Hepatocyte (in vitro differentiated cells): ENCODE data around the gene RANBP10. TPM values are rescaled to one million over a fixed set of nuclear protein-coding genes. Genes with fewer than 3 reads are reported as not detected.

Source experiments
- DNase-seq: peaks from one replicate; pipeline ENCODE4 v3.0.0-alpha.2; 2016; ENCODE audit warnings: low spot score
- H2AFZ ChIP-seq: fragments of 200-600 bp; sonication (generic); 2 replicates; pipeline ENCODE4 v1.6.0; 2016; ENCODE audit warnings: antibody characterized with exemption, mild to moderate bottlenecking
- H3K27ac ChIP-seq: fragments of 200-600 bp; sonication (generic); 2 replicates; pipeline ENCODE4 v1.5.1; 2016; ENCODE audit warnings: mild to moderate bottlenecking
- H3K27me3 ChIP-seq: fragments of 200-600 bp; sonication (generic); 2 replicates; pipeline ENCODE4 v1.6.1; 2016
- H3K36me3 ChIP-seq: fragments of 200-600 bp; sonication (generic); replicated peaks from 2 replicates; pipeline ENCODE4 v1.5.1; 2016; ENCODE audit warnings: low read depth; ENCODE audit not compliant: insufficient read depth
- H3K4me1 ChIP-seq: fragments of 200-600 bp; sonication (generic); 2 replicates; pipeline ENCODE4 v1.5.1; 2016; ENCODE audit warnings: mild to moderate bottlenecking, moderate library complexity; ENCODE audit not compliant: insufficient read depth
- H3K4me2 ChIP-seq: fragments of 200-600 bp; sonication (generic); 2 replicates; pipeline ENCODE4 v1.6.0; 2016
- H3K4me3 ChIP-seq: fragments of 200-600 bp; sonication (generic); 2 replicates; pipeline ENCODE4 v1.5.1; 2016; ENCODE audit warnings: mild to moderate bottlenecking
- H3K79me2 ChIP-seq: fragments of 200-600 bp; sonication (generic); 2 replicates; pipeline ENCODE4 v1.6.0; 2017; ENCODE audit warnings: mild to moderate bottlenecking
- H3K9me2 ChIP-seq: fragments of 200-600 bp; sonication (generic); replicated peaks from 2 replicates; pipeline ENCODE4 v1.6.0; 2017; ENCODE audit warnings: mild to moderate bottlenecking; ENCODE audit not compliant: insufficient read depth
- H3K9me3 ChIP-seq: fragments of 200-600 bp; sonication (generic); 2 replicates; pipeline ENCODE4 v1.5.1; 2016; ENCODE audit warnings: low read depth, mild to moderate bottlenecking
- H4K20me1 ChIP-seq: fragments of 200-600 bp; sonication (generic); 2 replicates; pipeline ENCODE4 v1.6.0; 2016; ENCODE audit warnings: mild to moderate bottlenecking; ENCODE audit not compliant: insufficient read depth, poor library complexity, severe bottlenecking
- CTCF ChIP-seq: fragments of 200-600 bp; sonication (generic); IDR thresholded peaks from 2 replicates; pipeline ENCODE4 v1.5.1; 2016; ENCODE audit warnings: antibody characterized with exemption, mild to moderate bottlenecking; ENCODE audit not compliant: poor library complexity
- EZH2 ChIP-seq: fragments of 200-600 bp; sonication (generic); IDR thresholded peaks from 2 replicates; pipeline ENCODE4 v1.6.1; 2016; ENCODE audit warnings: antibody characterized with exemption, mild to moderate bottlenecking, borderline replicate concordance
- EZH2phosphoT487 ChIP-seq: fragments of 200-600 bp; sonication (generic); IDR thresholded peaks from one replicate; pipeline ENCODE4 v1.6.1; 2018; ENCODE audit warnings: antibody characterized with exemption, mild to moderate bottlenecking, low read depth, moderate library complexity; ENCODE audit not compliant: unreplicated experiment, severe bottlenecking
- WGBS: methylation state at CpG from one replicate; pipeline ENCODE4 v1.1.6; 2016; ENCODE audit warnings: low lambda C conversion rate; ENCODE audit errors: missing lambda C conversion rate; 5-methylcytosine and 5-hydroxymethylcytosine counted together
- polyA plus RNA-seq: library from polyadenylated mRNA; unstranded; fragments of >200 nt; fragmentation: Nextera tagmentation; extraction: Ambion mirVana; gene quantifications from 2 replicates; pipeline ENCODE4 v1.2.1, GENCODE V29; 2016
- total RNA-seq: library from RNA; depleted of rRNA; stranded (reverse); fragments of >200 nt; gene quantifications from 2 replicates; pipeline ENCODE4 v1.2.3, GENCODE V29; 2014

RANBP10 gene
- total and polyA plus RNA-seq, 2 experiments from 2014 or later: 8.6 to 12.6 TPM

DNA sequence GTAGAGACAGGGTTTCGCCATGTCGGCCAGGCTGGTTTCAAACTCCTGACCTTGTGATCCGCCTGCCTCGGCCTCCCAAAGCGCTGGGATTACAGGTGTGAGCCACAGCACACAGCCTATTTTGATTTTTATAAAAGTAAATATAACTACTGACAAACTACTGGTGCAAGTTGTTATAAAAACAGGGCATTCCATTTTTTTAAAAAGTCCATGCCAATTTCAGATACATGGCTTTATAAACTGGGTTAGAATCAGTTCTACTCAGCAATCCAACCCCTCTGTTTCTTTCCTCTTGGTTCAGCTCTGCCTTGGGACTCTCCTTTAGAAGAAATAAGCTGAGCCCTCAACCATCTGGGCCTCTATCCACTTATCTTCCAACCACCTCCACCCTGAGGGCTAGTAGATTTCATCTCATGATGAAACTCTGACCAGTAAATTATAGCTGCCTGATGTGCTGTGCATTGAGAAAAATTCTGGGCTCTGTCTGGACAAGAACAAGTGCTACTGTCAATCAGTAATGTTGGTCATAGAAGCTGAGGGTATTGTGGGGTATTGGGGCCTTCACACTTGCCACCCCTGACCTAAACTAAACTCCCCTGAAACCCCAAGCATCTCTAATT, 10.2 kb downstream of the RANBP10 start:
- H3K36me3 ChIP-seq: no peaks in the 10 kb centered on the region
- DNase-seq: no peak
- peaks cover 25% of the 10 kb centered on the region for H4K20me1 ChIP-seq
- no peaks in the 10 kb centered on the region for H3K27me3 ChIP-seq
- H3K9me3 ChIP-seq: no peaks in the 10 kb centered on the region
- no peak overlapping the region for H2AFZ ChIP-seq
- H3K4me3 ChIP-seq: no peak overlapping the region
- H3K9me2 ChIP-seq: no peaks in the 10 kb centered on the region
- H3K27ac ChIP-seq: no peak overlapping the region
- TF ChIP-seq EZH2phosphoT487 (no peak), CTCF (no peak), EZH2 (no peak)
- peaks cover 74% of the 10 kb centered on the region for H3K79me2 ChIP-seq
- no peak overlapping the region for H3K4me2 ChIP-seq
- H3K4me1 ChIP-seq: no peaks in the 10 kb centered on the region
- 92% methylated on average over 5 of the region's 5 CpGs for WGBS

GRCh38 chr16:67790071-67790470, 16.3 kb downstream of the RANBP10 start:
- Histone ChIP-seq H4K20me1 (peaks cover 27% of the 10 kb centered on the region), H3K79me2 (peaks cover 56% of the 10 kb centered on the region), H3K27me3 (no peaks in the 10 kb centered on the region), H3K4me3 (no peak overlapping the region), H3K4me1 (no peaks in the 10 kb centered on the region), H3K27ac (no peak overlapping the region), H3K36me3 (no peaks in the 10 kb centered on the region), H2AFZ (no peak overlapping the region), H3K9me2 (no peaks in the 10 kb centered on the region), H3K9me3 (no peaks in the 10 kb centered on the region), H3K4me2 (no peak overlapping the region)
- DNase-seq: no peak
- TF ChIP-seq EZH2phosphoT487 (no peak), EZH2 (no peak), CTCF (no peak)

DNA sequence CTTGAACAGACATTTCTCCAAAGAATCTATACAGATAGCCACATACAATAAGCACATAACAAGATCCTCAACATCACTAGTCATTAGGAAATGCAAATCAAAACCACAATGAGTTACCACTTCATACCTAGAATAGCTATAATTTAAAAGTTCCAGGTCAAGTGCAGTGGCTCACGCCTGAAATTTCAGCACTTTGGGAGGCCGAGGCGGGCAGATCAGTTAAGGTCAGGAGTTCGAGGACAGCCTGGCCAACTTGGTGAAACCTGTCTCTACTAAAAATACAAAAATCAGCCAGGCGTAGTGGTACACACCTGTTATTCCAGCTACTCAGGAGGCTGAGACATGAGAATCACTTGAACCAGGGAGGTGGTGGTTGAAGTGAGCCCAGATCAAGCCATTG, 19.9 kb downstream of the RANBP10 start:
- Histone ChIP-seq H3K9me2 (no peaks in the 10 kb centered on the region), H3K9me3 (no peaks in the 10 kb centered on the region), H3K27ac (no peak overlapping the region), H3K79me2 (peaks cover 55% of the 10 kb centered on the region), H3K4me1 (no peaks in the 10 kb centered on the region), H3K36me3 (no peaks in the 10 kb centered on the region), H2AFZ (no peak overlapping the region), H3K4me2 (no peak overlapping the region), H3K27me3 (no peaks in the 10 kb centered on the region), H4K20me1 (peaks cover 24% of the 10 kb centered on the region), H3K4me3 (no peak overlapping the region)
- TF ChIP-seq EZH2phosphoT487: no peak
- no peak for TF ChIP-seq EZH2
- TF ChIP-seq CTCF: no peak
- 93% methylated on average over 5 of the region's 5 CpGs for WGBS
- no peak for DNase-seq

DNA sequence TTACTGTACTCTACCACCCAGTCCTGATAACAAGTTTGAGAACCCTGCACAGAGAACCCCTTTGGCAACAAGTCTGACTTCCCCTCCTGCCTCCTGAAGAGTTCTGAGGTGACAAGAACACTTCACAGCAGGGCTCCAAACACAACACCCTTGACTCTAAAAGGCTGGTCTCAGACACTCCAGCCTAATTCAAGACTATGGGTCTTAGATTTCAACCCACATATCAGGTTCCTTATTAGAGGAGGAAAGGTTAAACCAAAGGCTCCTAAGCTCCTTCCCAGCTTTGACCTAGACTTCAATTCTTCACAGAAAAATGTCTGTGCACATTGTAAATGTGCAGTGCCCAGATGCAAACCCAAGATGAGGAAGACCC, 23.0 kb downstream of the RANBP10 start:
- DNase-seq: no peak
- Histone ChIP-seq H3K27ac (peak overlapping the region; percentile 37), H3K79me2 (peaks cover 50% of the 10 kb centered on the region), H3K27me3 (no peaks in the 10 kb centered on the region), H3K36me3 (no peaks in the 10 kb centered on the region), H3K9me2 (no peaks in the 10 kb centered on the region), H3K4me2 (no peak overlapping the region), H2AFZ (no peak overlapping the region), H3K4me1 (no peaks in the 10 kb centered on the region), H3K4me3 (no peak overlapping the region), H4K20me1 (peaks cover 23% of the 10 kb centered on the region), H3K9me3 (no peaks in the 10 kb centered on the region)
- TF ChIP-seq CTCF (no peak), EZH2 (no peak), EZH2phosphoT487 (no peak)
